Glutamatergic neuron (in vitro differentiated cells): ENCODE results near the gene TMEM38A. TPM values are rescaled to one million over a fixed set of nuclear protein-coding genes. Genes with fewer than 3 reads are reported as not detected.

Source experiments
- DNase-seq: peaks from one replicate; pipeline ENCODE4 v3.0.0; 2022
- H3K27ac Mint-ChIP-seq: one replicate; pipeline ENCODE4 v1.8.0; 2020; ENCODE audit warnings: mild to moderate bottlenecking, mixed read lengths, inconsistent platforms; ENCODE audit not compliant: unreplicated experiment
- H3K27me3 Mint-ChIP-seq: one replicate; pipeline ENCODE4 v1.8.0; 2020; ENCODE audit warnings: mild to moderate bottlenecking, moderate library complexity, mixed read lengths, inconsistent platforms; ENCODE audit not compliant: unreplicated experiment
- H3K36me3 Mint-ChIP-seq: one replicate; pipeline ENCODE4 v1.8.0; 2020; ENCODE audit warnings: mild to moderate bottlenecking, mixed read lengths, inconsistent platforms; ENCODE audit not compliant: unreplicated experiment
- H3K4me1 Mint-ChIP-seq: one replicate; pipeline ENCODE4 v1.8.0; 2020; ENCODE audit warnings: mild to moderate bottlenecking, low read depth, mixed read lengths, inconsistent platforms; ENCODE audit not compliant: unreplicated experiment
- H3K4me3 Mint-ChIP-seq: one replicate; pipeline ENCODE4 v1.8.0; 2020; ENCODE audit warnings: mild to moderate bottlenecking, mixed read lengths, inconsistent platforms; ENCODE audit not compliant: unreplicated experiment
- H3K9me3 Mint-ChIP-seq: one replicate; pipeline ENCODE4 v1.8.0; 2020; ENCODE audit warnings: mild to moderate bottlenecking, moderate library complexity, mixed read lengths, inconsistent platforms; ENCODE audit not compliant: unreplicated experiment
- CTCF ChIP-seq: fragments of 200-600 bp; sonication (generic); IDR thresholded peaks from one replicate; pipeline ENCODE4 v1.5.0; 2021; ENCODE audit not compliant: partially characterized antibody, unreplicated experiment
- total RNA-seq: library from RNA; stranded (reverse); fragmentation: NEBNext Ultra II Directional; extraction: Animal tissue kit (Norgen Biotek cat#: 25700); gene quantifications from one replicate; pipeline ENCODE4 v1.2.1, GENCODE V29; 2021; ENCODE audit not compliant: unreplicated experiment

Gene TMEM38A
- total RNA-seq, 1 donor from 2014 or later = 7.1 TPM

- TF ChIP-seq CTCF = no peak
- H3K27ac Mint-ChIP-seq = peak overlapping the region; percentile 64
- no peaks in the 10 kb centered on the region for H3K9me3 Mint-ChIP-seq
- H3K27me3 Mint-ChIP-seq = peaks cover 9% of the 10 kb centered on the region
- peaks cover 28% of the 10 kb centered on the region for H3K4me1 Mint-ChIP-seq
- no peak for DNase-seq
- no peaks in the 10 kb centered on the region for H3K36me3 Mint-ChIP-seq
- peak overlapping the region; percentile 11 for H3K4me3 Mint-ChIP-seq
Measured at GRCh38 chr19:16618248-16618647, 42.7 kb upstream of the TMEM38A start.

GRCh38 chr19:16619457-16619856 lies 41.5 kb upstream of the TMEM38A start:
- Mint-ChIP-seq H3K27ac (no peak overlapping the region), H3K36me3 (no peaks in the 10 kb centered on the region), H3K27me3 (peaks cover 6% of the 10 kb centered on the region), H3K4me1 (peaks cover 27% of the 10 kb centered on the region), H3K4me3 (no peak overlapping the region), H3K9me3 (no peaks in the 10 kb centered on the region)
- no peak for DNase-seq
- TF ChIP-seq CTCF = no peak

- DNase-seq = no peak
- no peak overlapping the region for H3K27ac Mint-ChIP-seq
- peaks cover 6% of the 10 kb centered on the region for H3K27me3 Mint-ChIP-seq
- H3K9me3 Mint-ChIP-seq = no peaks in the 10 kb centered on the region
- H3K36me3 Mint-ChIP-seq = no peaks in the 10 kb centered on the region
- peaks cover 25% of the 10 kb centered on the region for H3K4me1 Mint-ChIP-seq
- no peak overlapping the region for H3K4me3 Mint-ChIP-seq
- TF ChIP-seq CTCF = no peak
Measured at GRCh38 chr19:16620018-16620417, 40.9 kb upstream of the TMEM38A start.

GRCh38 chr19:16620584-16620983 lies 40.4 kb upstream of the TMEM38A start:
- Mint-ChIP-seq H3K4me3 (no peak overlapping the region), H3K36me3 (no peaks in the 10 kb centered on the region), H3K4me1 (peaks cover 28% of the 10 kb centered on the region), H3K9me3 (no peaks in the 10 kb centered on the region), H3K27ac (no peak overlapping the region), H3K27me3 (peaks cover 6% of the 10 kb centered on the region)
- DNase-seq = no peak
- TF ChIP-seq CTCF = no peak

- Mint-ChIP-seq H3K9me3 (no peaks in the 10 kb centered on the region), H3K36me3 (no peaks in the 10 kb centered on the region), H3K27me3 (peaks cover 6% of the 10 kb centered on the region), H3K4me1 (peaks cover 35% of the 10 kb centered on the region), H3K4me3 (no peak overlapping the region), H3K27ac (no peak overlapping the region)
- no peak for DNase-seq
- no peak for TF ChIP-seq CTCF
Measured at GRCh38 chr19:16621165-16621800, 39.7 kb upstream of the TMEM38A start.
